KMS-11 (cell line): ENCODE results near the gene PNRC1.
"Not testable (repeated sequence)": the region's sequence is repeated elsewhere in the genome, so short reads cannot be mapped to it uniquely, and the experiment has no call there.

ENCODE experiments used
- H2AFZ ChIP-seq: fragments of 200-600 bp; sonication (generic); 2 replicates; pipeline ENCODE4 v1.6.1; 2016; ENCODE audit warnings: antibody characterized with exemption, mixed run types, low read depth
- H3K27ac ChIP-seq: fragments of 200-600 bp; sonication (generic); 2 replicates; pipeline ENCODE4 v1.6.1; 2016; ENCODE audit warnings: mild to moderate bottlenecking, mixed run types
- H3K27me3 ChIP-seq: fragments of 200-600 bp; sonication (generic); 2 replicates; pipeline ENCODE4 v1.6.1; 2017; ENCODE audit warnings: mild to moderate bottlenecking, low read depth, mixed run types, moderate library complexity; ENCODE audit not compliant: insufficient read depth
- H3K36me3 ChIP-seq: fragments of 200-600 bp; sonication (generic); 2 replicates; pipeline ENCODE4 v1.6.1; 2017; ENCODE audit warnings: mild to moderate bottlenecking, mixed run types; ENCODE audit not compliant: insufficient read depth
- H3K4me1 ChIP-seq: fragments of 200-600 bp; sonication (generic); 2 replicates; pipeline ENCODE4 v1.6.1; 2016; ENCODE audit warnings: mild to moderate bottlenecking, low read depth, mixed run types; ENCODE audit not compliant: poor library complexity, severe bottlenecking
- H3K4me2 ChIP-seq: fragments of 200-600 bp; sonication (generic); 2 replicates; pipeline ENCODE4 v1.7.0; 2016; ENCODE audit warnings: mild to moderate bottlenecking, mixed run types
- H3K4me3 ChIP-seq: fragments of 200-600 bp; sonication (generic); IDR thresholded peaks from 2 replicates; pipeline ENCODE4 v1.6.1; 2017; ENCODE audit warnings: low read depth, low read length, mixed read lengths; ENCODE audit not compliant: insufficient read depth
- H3K79me2 ChIP-seq: fragments of 200-600 bp; sonication (generic); 2 replicates; pipeline ENCODE4 v1.6.1; 2016; ENCODE audit warnings: low read depth, mixed run types; ENCODE audit not compliant: insufficient read depth
- H3K9ac ChIP-seq: fragments of 200-600 bp; sonication (generic); 2 replicates; pipeline ENCODE4 v1.6.1; 2016; ENCODE audit warnings: mild to moderate bottlenecking, mixed run types
- H4K20me1 ChIP-seq: fragments of 200-600 bp; sonication (generic); 2 replicates; pipeline ENCODE4 v1.6.1; 2016; ENCODE audit warnings: mild to moderate bottlenecking, mixed run types; ENCODE audit not compliant: insufficient read depth
- CTCF ChIP-seq: fragments of 200-600 bp; sonication (generic); conservative IDR thresholded peaks from 2 replicates; pipeline ENCODE4 v1.6.1; 2017; ENCODE audit warnings: low read depth, mild to moderate bottlenecking, antibody characterized with exemption, low read length, moderate library complexity, mixed read lengths

Gene PNRC1

GRCh38 chr6:89063881-89064280 is 16.7 kb upstream of the PNRC1 start:
- H3K36me3 ChIP-seq = no peaks in the 10 kb centered on the region
- H3K79me2 ChIP-seq = no peaks in the 10 kb centered on the region
- no peak overlapping the region for H3K27ac ChIP-seq
- TF ChIP-seq CTCF = no peak
- no peaks in the 10 kb centered on the region for H3K4me1 ChIP-seq
- H3K4me3 ChIP-seq = no peak overlapping the region
- H4K20me1 ChIP-seq = no peaks in the 10 kb centered on the region
- H3K4me2 ChIP-seq = no peak overlapping the region
- H2AFZ ChIP-seq = no peak overlapping the region
- no peak overlapping the region for H3K9ac ChIP-seq
- no peaks in the 10 kb centered on the region for H3K27me3 ChIP-seq

GRCh38 chr6:89064931-89065330 is 15.6 kb upstream of the PNRC1 start:
- not testable (repeated sequence) for H4K20me1 ChIP-seq, H3K36me3 ChIP-seq, H3K79me2 ChIP-seq, H3K27ac ChIP-seq, H3K4me3 ChIP-seq, H2AFZ ChIP-seq, H3K4me1 ChIP-seq, H3K27me3 ChIP-seq, H3K9ac ChIP-seq, H3K4me2 ChIP-seq

- not testable (repeated sequence) for H4K20me1 ChIP-seq, H3K79me2 ChIP-seq, H3K27ac ChIP-seq, H3K27me3 ChIP-seq, H3K4me2 ChIP-seq, H3K9ac ChIP-seq, H3K4me1 ChIP-seq, H3K36me3 ChIP-seq, H2AFZ ChIP-seq, H3K4me3 ChIP-seq
Measured at GRCh38 chr6:89066121-89066520, 14.4 kb upstream of the PNRC1 start.

- Histone ChIP-seq H3K4me1 (no peaks in the 10 kb centered on the region), H3K4me3 (no peak overlapping the region), H3K79me2 (no peaks in the 10 kb centered on the region), H3K27ac (no peak overlapping the region), H3K36me3 (no peaks in the 10 kb centered on the region), H3K9ac (no peak overlapping the region), H2AFZ (no peak overlapping the region), H3K4me2 (no peak overlapping the region), H4K20me1 (no peaks in the 10 kb centered on the region), H3K27me3 (no peaks in the 10 kb centered on the region)
- TF ChIP-seq CTCF = no peak
Measured at GRCh38 chr6:89066940-89067646, 13.5 kb upstream of the PNRC1 start.

- Histone ChIP-seq H2AFZ (no peak overlapping the region), H3K27ac (no peak overlapping the region), H3K9ac (no peak overlapping the region), H3K36me3 (no peaks in the 10 kb centered on the region), H3K27me3 (no peaks in the 10 kb centered on the region), H3K79me2 (no peaks in the 10 kb centered on the region), H3K4me1 (no peaks in the 10 kb centered on the region), H4K20me1 (no peaks in the 10 kb centered on the region), H3K4me2 (no peak overlapping the region), H3K4me3 (no peak overlapping the region)
- no peak for TF ChIP-seq CTCF
Measured at GRCh38 chr6:89067796-89068195, 12.8 kb upstream of the PNRC1 start.
